Right atrium auricular region (tissue), 2 donors: ENCODE measurements around the gene PIK3AP1. TPM values are rescaled to one million over a fixed set of nuclear protein-coding genes. Genes with fewer than 3 reads are reported as not detected.

ENCODE experiments used
- DNase-seq: peaks from one replicate; pipeline ENCODE4 v3.0.0-alpha.2; 2019; ENCODE audit warnings: low spot score
- H3K27ac ChIP-seq, 2 donors: fragments of 200-600 bp; sonication (generic); 1 replicate in 1 of 2; 2 replicates in 1 of 2; pipeline ENCODE4 v1.5.1; 2016 to 2019
- H3K27me3 ChIP-seq, 2 donors: fragments of 200-600 bp; sonication (generic); one replicate each; pipeline versions ENCODE4 v1.5.1 to v1.6.0; 2017 to 2019
- H3K36me3 ChIP-seq: fragments of 200-600 bp; sonication (generic); one replicate; pipeline ENCODE4 v1.5.1; 2016
- H3K4me1 ChIP-seq, 2 donors: fragments of 200-600 bp; sonication (generic); one replicate each; pipeline versions ENCODE4 v1.5.1 to v1.6.0; 2017 to 2019
- H3K4me3 ChIP-seq, 2 donors: fragments of 200-600 bp; sonication (generic); 1 replicate in 1 of 2; 2 replicates in 1 of 2; pipeline ENCODE4 v1.5.1; 2017 to 2019; ENCODE audit warnings: mild to moderate bottlenecking in 1 of 2, moderate library complexity in 1 of 2
- H3K9me3 ChIP-seq, 2 donors: fragments of 200-600 bp; sonication (generic); one replicate each; pipeline ENCODE4 v1.5.1; 2019
- CTCF ChIP-seq, 2 donors: fragments of 200-600 bp; sonication (generic); IDR thresholded peaks; one replicate each; pipeline ENCODE4 v1.5.1; 2019; ENCODE audit warnings: antibody characterized with exemption in 2 of 2
- total RNA-seq, 2 donors: library from RNA; depleted of rRNA; stranded (reverse); fragments of >200 nt; gene quantifications; one replicate each; pipeline ENCODE4 v1.1.0, GENCODE V29; 2016

PIK3AP1 gene
- total RNA-seq, 2 donors from 2014 or later = 3.1 to 11.2 TPM

- no peak for TF ChIP-seq CTCF (IDR thresholded peaks at IDR 0.05)
- Histone ChIP-seq H3K4me3 (no peak overlapping the region), H3K4me1 (peaks cover 0 to 8% of the 10 kb centered on the region in 2 donors), H3K27ac (no peak overlapping the region), H3K9me3 (no peaks in the 10 kb centered on the region), H3K36me3 (no peaks in the 10 kb centered on the region), H3K27me3 (no peaks in the 10 kb centered on the region)
- no peak for DNase-seq
These were observed 58.7 kb downstream of the PIK3AP1 start for GRCh38 chr10:96661632-96662031.

- H3K4me3 ChIP-seq = no peak overlapping the region
- H3K27me3 ChIP-seq = no peaks in the 10 kb centered on the region
- H3K36me3 ChIP-seq = no peaks in the 10 kb centered on the region
- peaks cover 0 to 8% of the 10 kb centered on the region in 2 donors for H3K4me1 ChIP-seq
- H3K27ac ChIP-seq = no peak overlapping the region
- no peak for TF ChIP-seq CTCF (IDR thresholded peaks at IDR 0.05)
- no peaks in the 10 kb centered on the region for H3K9me3 ChIP-seq
- DNase-seq = no peak
These were observed 60.0 kb downstream of the PIK3AP1 start for GRCh38 chr10:96660297-96660696.

- H3K4me3 ChIP-seq = no peak overlapping the region
- no peaks in the 10 kb centered on the region for H3K27me3 ChIP-seq
- TF ChIP-seq CTCF (IDR thresholded peaks at IDR 0.05) = no peak
- no peak overlapping the region for H3K27ac ChIP-seq
- DNase-seq = no peak
- no peaks in the 10 kb centered on the region for H3K9me3 ChIP-seq
- H3K4me1 ChIP-seq = peaks cover 0 to 8% of the 10 kb centered on the region in 2 donors
- H3K36me3 ChIP-seq = no peaks in the 10 kb centered on the region
These were observed 61.5 kb downstream of the PIK3AP1 start for GRCh38 chr10:96658844-96659243.

GRCh38 chr10:96657385-96657784, 62.9 kb downstream of the PIK3AP1 start:
- H3K27ac ChIP-seq = no peak overlapping the region
- no peaks in the 10 kb centered on the region for H3K9me3 ChIP-seq
- H3K36me3 ChIP-seq = no peaks in the 10 kb centered on the region
- no peak for DNase-seq
- H3K4me3 ChIP-seq = no peak overlapping the region
- H3K4me1 ChIP-seq = peaks cover 0 to 8% of the 10 kb centered on the region in 2 donors
- no peaks in the 10 kb centered on the region for H3K27me3 ChIP-seq
- TF ChIP-seq CTCF (IDR thresholded peaks at IDR 0.05) = no peak

GRCh38 chr10:96656839-96657238, 63.5 kb downstream of the PIK3AP1 start:
- H3K4me1 ChIP-seq = peaks cover 0 to 8% of the 10 kb centered on the region in 2 donors
- no peak for DNase-seq
- no peaks in the 10 kb centered on the region for H3K9me3 ChIP-seq
- no peak for TF ChIP-seq CTCF (IDR thresholded peaks at IDR 0.05)
- H3K36me3 ChIP-seq = no peaks in the 10 kb centered on the region
- no peak overlapping the region for H3K4me3 ChIP-seq
- no peaks in the 10 kb centered on the region for H3K27me3 ChIP-seq
- no peak overlapping the region for H3K27ac ChIP-seq

- no peaks in the 10 kb centered on the region for H3K36me3 ChIP-seq
- TF ChIP-seq CTCF (IDR thresholded peaks at IDR 0.05) = no peak
- H3K4me1 ChIP-seq = peaks cover 0 to 8% of the 10 kb centered on the region in 2 donors
- H3K27me3 ChIP-seq = no peaks in the 10 kb centered on the region
- no peaks in the 10 kb centered on the region for H3K9me3 ChIP-seq
- no peak for DNase-seq
- H3K4me3 ChIP-seq = no peak overlapping the region
- H3K27ac ChIP-seq = no peak overlapping the region
These were observed 64.1 kb downstream of the PIK3AP1 start for GRCh38 chr10:96656198-96656577.
